Mesenchymal stem cell (in vitro differentiated cells and primary cell): ENCODE results near the gene TP53I13.

Source experiments
- DNase-seq: peaks from one replicate; pipeline ENCODE4 v3.0.0-alpha.2; 2013
- H2AFZ ChIP-seq: one replicate; pipeline ENCODE4 v1.6.1; 2013; ENCODE audit warnings: low read depth, mild to moderate bottlenecking, control low read depth, inconsistent platforms, low read length, moderate library complexity
- H2AK5ac ChIP-seq: 2 replicates; pipeline ENCODE4 v1.6.1; 2013; ENCODE audit warnings: low read length, moderate library complexity, mild to moderate bottlenecking, inconsistent platforms; ENCODE audit not compliant: severe bottlenecking
- H2BK120ac ChIP-seq: one replicate; pipeline ENCODE4 v1.6.1; 2013; ENCODE audit warnings: low read depth, mild to moderate bottlenecking, inconsistent platforms, low read length, moderate library complexity
- H2BK12ac ChIP-seq, 2 experiments: one replicate each; pipeline ENCODE4 v1.6.1; 2013; ENCODE audit warnings: inconsistent platforms in 2 of 2, low read length in 2 of 2, mild to moderate bottlenecking in 2 of 2, moderate library complexity in 2 of 2, control low read depth in 1 of 2
- H2BK15ac ChIP-seq: one replicate; pipeline ENCODE4 v1.6.1; 2013; ENCODE audit warnings: mild to moderate bottlenecking, low read depth, inconsistent platforms; ENCODE audit not compliant: poor library complexity, severe bottlenecking
- H2BK5ac ChIP-seq: 2 replicates; pipeline ENCODE4 v1.6.1; 2013; ENCODE audit warnings: low read depth, mild to moderate bottlenecking, low read length, control low read depth, inconsistent platforms; ENCODE audit not compliant: poor library complexity, severe bottlenecking
- H3K14ac ChIP-seq, 2 experiments: one replicate each; pipeline ENCODE4 v1.6.1; 2013; ENCODE audit warnings: inconsistent platforms in 2 of 2, low read length in 2 of 2, control low read depth in 1 of 2, mild to moderate bottlenecking in 1 of 2, moderate library complexity in 1 of 2
- H3K18ac ChIP-seq, 2 experiments: one replicate each; pipeline ENCODE4 v1.6.1; 2013; ENCODE audit warnings: inconsistent platforms in 2 of 2, low read length in 2 of 2, control low read depth in 1 of 2, low read depth in 1 of 2, mild to moderate bottlenecking in 1 of 2
- H3K23ac ChIP-seq, 2 experiments: one replicate each; pipeline ENCODE4 v1.6.1; 2013; ENCODE audit warnings: inconsistent platforms in 2 of 2, low read length in 2 of 2, mild to moderate bottlenecking in 2 of 2, moderate library complexity in 2 of 2, control low read depth in 1 of 2
- H3K27ac ChIP-seq: 2 replicates; pipeline ENCODE4 v1.5.1; 2013; ENCODE audit warnings: mild to moderate bottlenecking, moderate library complexity, low read length, control low read depth, inconsistent platforms; ENCODE audit not compliant: poor library complexity, severe bottlenecking
- H3K27me3 ChIP-seq, 2 experiments: 2 replicates each; pipeline versions ENCODE4 v1.6.1 to v1.7.0; 2013; ENCODE audit warnings: low read length in 2 of 2, mild to moderate bottlenecking in 2 of 2, moderate library complexity in 2 of 2, control low read depth in 1 of 2, inconsistent platforms in 1 of 2; ENCODE audit not compliant: control insufficient read depth in 1 of 2, insufficient read depth in 1 of 2
- H3K36me3 ChIP-seq, 2 experiments: 2 replicates each; pipeline versions ENCODE4 v1.6.1 to v1.7.0; 2013; ENCODE audit warnings: low read length in 2 of 2, control low read depth in 1 of 2, inconsistent platforms in 1 of 2, low read depth in 1 of 2, mild to moderate bottlenecking in 1 of 2; ENCODE audit not compliant: insufficient read depth in 2 of 2, control insufficient read depth in 1 of 2
- H3K4ac ChIP-seq, 2 experiments: one replicate each; pipeline ENCODE4 v1.6.1; 2013; ENCODE audit warnings: inconsistent platforms in 2 of 2, low read length in 2 of 2, mild to moderate bottlenecking in 2 of 2, moderate library complexity in 2 of 2, control low read depth in 1 of 2, low read depth in 1 of 2
- H3K4me1 ChIP-seq: 2 replicates; pipeline ENCODE4 v1.6.1; 2013; ENCODE audit warnings: low read depth, low read length, control low read depth; ENCODE audit not compliant: control insufficient read depth, insufficient read depth
- H3K4me2 ChIP-seq: 2 replicates; pipeline ENCODE4 v1.6.1; 2013; ENCODE audit warnings: low read length, mild to moderate bottlenecking, inconsistent platforms; ENCODE audit not compliant: poor library complexity, severe bottlenecking
- H3K4me3 ChIP-seq, 2 experiments: 2 replicates each; pipeline versions ENCODE4 v1.5.1 to v1.7.0; 2013; ENCODE audit warnings: low read length in 2 of 2, mild to moderate bottlenecking in 2 of 2, control low read depth in 1 of 2, low read depth in 1 of 2; ENCODE audit not compliant: insufficient read depth in 1 of 2
- H3K79me1 ChIP-seq: replicated peaks from 2 replicates; pipeline ENCODE4 v1.6.1; 2013; ENCODE audit warnings: mild to moderate bottlenecking, control low read depth, low read length, inconsistent platforms; ENCODE audit not compliant: poor library complexity, severe bottlenecking
- H3K9ac ChIP-seq: 2 replicates; pipeline ENCODE4 v1.7.0; 2013; ENCODE audit warnings: mild to moderate bottlenecking, low read length, moderate library complexity
- H3K9me3 ChIP-seq: 2 replicates; pipeline ENCODE4 v1.7.0; 2013; ENCODE audit warnings: mild to moderate bottlenecking, low read length; ENCODE audit not compliant: control insufficient read depth
- H4K8ac ChIP-seq: one replicate; pipeline ENCODE4 v1.6.1; 2013; ENCODE audit warnings: inconsistent platforms, mild to moderate bottlenecking, low read length, moderate library complexity
- H4K91ac ChIP-seq: one replicate; pipeline ENCODE4 v1.6.1; 2013; ENCODE audit warnings: mild to moderate bottlenecking, low read length, inconsistent platforms
- WGBS: methylation state at CpG from one replicate; pipeline ENCODE4 v1.1.7; 2013; ENCODE audit warnings: mixed read lengths; 5-methylcytosine and 5-hydroxymethylcytosine counted together

TP53I13 gene

DNA sequence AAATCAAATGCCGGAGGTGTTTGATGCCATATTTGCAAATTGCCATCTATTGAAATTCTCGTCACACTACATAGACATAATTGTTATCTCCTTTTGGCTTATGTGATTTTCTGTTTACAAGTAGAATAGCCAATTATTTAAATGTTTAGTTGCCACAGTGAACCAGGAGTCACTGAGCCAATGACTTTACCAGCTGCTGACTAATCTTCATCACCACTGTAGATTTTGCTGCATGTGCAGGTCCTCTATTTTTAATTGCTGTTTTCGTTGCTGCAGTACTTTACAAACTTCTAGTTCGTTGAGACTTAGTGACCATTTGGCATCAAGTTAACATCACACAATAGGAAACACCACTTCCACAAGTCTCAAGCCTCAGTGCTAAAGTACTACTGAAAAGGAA, 24.4 kb upstream of the TP53I13 start:
- Histone ChIP-seq H3K14ac (no peak overlapping the region), H3K36me3 (peaks cover 26 to 72% of the 10 kb centered on the region in 2 experiments), H3K4me1 (no peaks in the 10 kb centered on the region), H4K8ac (no peak overlapping the region), H3K4me2 (no peak overlapping the region), H3K79me1 (peaks cover 16% of the 10 kb centered on the region), H2BK12ac (no peak overlapping the region), H2AK5ac (no peak overlapping the region), H4K91ac (no peak overlapping the region), H2AFZ (no peak overlapping the region), H3K4ac (no peak overlapping the region), H3K9ac (no peak overlapping the region), H3K27me3 (no peaks in the 10 kb centered on the region), H2BK5ac (no peak overlapping the region), H3K27ac (no peak overlapping the region), H3K18ac (no peak overlapping the region), H2BK15ac (no peak overlapping the region), H3K23ac (no peak overlapping the region), H2BK120ac (no peak overlapping the region), H3K4me3 (no peak overlapping the region), H3K9me3 (no peaks in the 10 kb centered on the region)
- DNase-seq: no peak
- WGBS: 100% methylated on average over 4 of the region's 4 CpGs

GRCh38 chr17:29546085-29546484, 22.4 kb upstream of the TP53I13 start:
- H3K36me3 ChIP-seq: peaks cover 18 to 61% of the 10 kb centered on the region in 2 experiments
- H3K4ac ChIP-seq: no peak overlapping the region
- no peak overlapping the region for H3K14ac ChIP-seq
- no peak overlapping the region for H3K27ac ChIP-seq
- H2BK5ac ChIP-seq: no peak overlapping the region
- H3K79me1 ChIP-seq: peaks cover 10% of the 10 kb centered on the region
- no peak overlapping the region for H3K18ac ChIP-seq
- H3K23ac ChIP-seq: no peak overlapping the region
- no peak overlapping the region for H4K91ac ChIP-seq
- H3K27me3 ChIP-seq: no peaks in the 10 kb centered on the region
- no peak overlapping the region for H3K4me3 ChIP-seq
- no peak overlapping the region for H4K8ac ChIP-seq
- no peak overlapping the region for H2AFZ ChIP-seq
- H3K9me3 ChIP-seq: no peaks in the 10 kb centered on the region
- H2AK5ac ChIP-seq: no peak overlapping the region
- no peak overlapping the region for H2BK120ac ChIP-seq
- no peak overlapping the region for H3K9ac ChIP-seq
- peak; percentile 70 for DNase-seq
- H3K4me2 ChIP-seq: no peak overlapping the region
- no peaks in the 10 kb centered on the region for H3K4me1 ChIP-seq
- H2BK12ac ChIP-seq: no peak overlapping the region
- H2BK15ac ChIP-seq: no peak overlapping the region
- WGBS: no CpG with 5 or more reads among the region's 1 CpG

GRCh38 chr17:29546830-29547229, 21.7 kb upstream of the TP53I13 start:
- Histone ChIP-seq H2AFZ (no peak overlapping the region), H3K4me3 (no peak overlapping the region), H3K14ac (no peak overlapping the region), H3K9me3 (no peaks in the 10 kb centered on the region), H2BK15ac (no peak overlapping the region), H2AK5ac (no peak overlapping the region), H3K4ac (no peak overlapping the region), H3K27ac (no peak overlapping the region), H3K9ac (no peak overlapping the region), H3K79me1 (peaks cover 10% of the 10 kb centered on the region), H3K36me3 (peaks cover 11 to 64% of the 10 kb centered on the region in 2 experiments), H4K8ac (no peak overlapping the region), H3K4me1 (no peaks in the 10 kb centered on the region), H3K4me2 (no peak overlapping the region), H3K23ac (no peak overlapping the region), H2BK5ac (no peak overlapping the region), H3K18ac (no peak overlapping the region), H2BK120ac (no peak overlapping the region), H4K91ac (no peak overlapping the region), H2BK12ac (no peak overlapping the region), H3K27me3 (no peaks in the 10 kb centered on the region)
- peak; percentile 17 for DNase-seq
- WGBS: 91% methylated on average over 1 of the region's 1 CpG

DNA sequence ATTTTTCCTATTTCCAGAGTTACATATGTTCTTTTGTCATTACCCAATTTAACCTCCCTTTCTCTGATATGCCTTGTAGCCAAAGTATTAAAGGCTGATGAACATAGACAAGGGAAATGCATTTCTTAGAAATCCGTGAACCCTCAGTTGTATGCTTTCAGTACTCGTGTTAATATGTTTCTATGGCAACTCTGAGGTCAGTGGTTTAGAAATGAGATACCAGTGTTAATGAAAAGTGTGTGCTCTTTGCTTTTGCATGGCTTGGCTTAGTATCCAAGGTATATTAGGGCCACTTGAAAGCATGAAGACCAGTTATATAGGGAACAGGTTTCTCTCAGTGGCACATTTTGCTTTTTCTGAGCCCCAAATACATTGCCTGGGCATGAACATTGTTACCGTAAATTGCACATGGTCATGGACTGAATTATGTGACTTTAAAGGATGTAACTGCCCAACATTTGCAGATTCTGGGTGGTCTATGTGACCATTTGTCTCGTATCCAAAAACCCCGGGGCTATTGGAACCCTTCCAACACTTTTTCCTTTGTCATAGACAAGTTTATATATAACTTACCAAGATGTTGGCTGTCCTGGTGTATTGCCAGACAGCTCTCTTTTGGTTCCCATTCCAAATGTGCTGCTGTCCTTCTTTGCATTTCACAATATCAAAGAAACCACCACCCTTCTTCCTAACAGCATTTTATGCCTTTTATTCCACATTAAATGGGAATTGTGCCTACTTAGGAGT, 19.2 kb upstream of the TP53I13 start:
- Histone ChIP-seq H3K14ac (no peak overlapping the region), H2BK12ac (no peak overlapping the region), H3K23ac (no peak overlapping the region), H3K18ac (no peak overlapping the region), H3K4ac (no peak overlapping the region), H3K36me3 (peaks cover 0 to 40% of the 10 kb centered on the region in 2 experiments), H3K4me3 (no peak overlapping the region), H2BK15ac (no peak overlapping the region), H3K9me3 (no peaks in the 10 kb centered on the region), H4K91ac (no peak overlapping the region), H2BK120ac (no peak overlapping the region), H2AFZ (no peak overlapping the region), H3K27me3 (no peaks in the 10 kb centered on the region), H2AK5ac (no peak overlapping the region), H3K4me2 (no peak overlapping the region), H3K27ac (no peak overlapping the region), H3K4me1 (no peaks in the 10 kb centered on the region), H4K8ac (no peak overlapping the region), H2BK5ac (no peak overlapping the region), H3K9ac (no peak overlapping the region), H3K79me1 (no peaks in the 10 kb centered on the region)
- WGBS: 78% methylated on average over 5 of the region's 5 CpGs
- DNase-seq: peak; percentile 22
